Glutamatergic neuron (in vitro differentiated cells): ENCODE data around the gene ZNRF3. TPM values are rescaled to one million over a fixed set of nuclear protein-coding genes. Genes with fewer than 3 reads are reported as not detected.

Source experiments
- DNase-seq: peaks from one replicate; pipeline ENCODE4 v3.0.0; 2022
- H3K27ac Mint-ChIP-seq: one replicate; pipeline ENCODE4 v1.8.0; 2020; ENCODE audit warnings: mild to moderate bottlenecking, mixed read lengths, inconsistent platforms; ENCODE audit not compliant: unreplicated experiment
- H3K27me3 Mint-ChIP-seq: one replicate; pipeline ENCODE4 v1.8.0; 2020; ENCODE audit warnings: mild to moderate bottlenecking, moderate library complexity, mixed read lengths, inconsistent platforms; ENCODE audit not compliant: unreplicated experiment
- H3K36me3 Mint-ChIP-seq: one replicate; pipeline ENCODE4 v1.8.0; 2020; ENCODE audit warnings: mild to moderate bottlenecking, mixed read lengths, inconsistent platforms; ENCODE audit not compliant: unreplicated experiment
- H3K4me1 Mint-ChIP-seq: one replicate; pipeline ENCODE4 v1.8.0; 2020; ENCODE audit warnings: mild to moderate bottlenecking, low read depth, mixed read lengths, inconsistent platforms; ENCODE audit not compliant: unreplicated experiment
- H3K4me3 Mint-ChIP-seq: one replicate; pipeline ENCODE4 v1.8.0; 2020; ENCODE audit warnings: mild to moderate bottlenecking, mixed read lengths, inconsistent platforms; ENCODE audit not compliant: unreplicated experiment
- H3K9me3 Mint-ChIP-seq: one replicate; pipeline ENCODE4 v1.8.0; 2020; ENCODE audit warnings: mild to moderate bottlenecking, moderate library complexity, mixed read lengths, inconsistent platforms; ENCODE audit not compliant: unreplicated experiment
- CTCF ChIP-seq: fragments of 200-600 bp; sonication (generic); IDR thresholded peaks from one replicate; pipeline ENCODE4 v1.5.0; 2021; ENCODE audit not compliant: partially characterized antibody, unreplicated experiment
- total RNA-seq: library from RNA; stranded (reverse); fragmentation: NEBNext Ultra II Directional; extraction: Animal tissue kit (Norgen Biotek cat#: 25700); gene quantifications from one replicate; pipeline ENCODE4 v1.2.1, GENCODE V29; 2021; ENCODE audit not compliant: unreplicated experiment

ZNRF3 gene
- total RNA-seq, 1 donor from 2014 or later, result 8.3 TPM

GRCh38 chr22:28998681-28999080 is 115.3 kb downstream of the ZNRF3 start:
- Mint-ChIP-seq H3K4me3 (no peak overlapping the region), H3K36me3 (no peaks in the 10 kb centered on the region), H3K9me3 (no peaks in the 10 kb centered on the region), H3K27ac (peak overlapping the region; percentile 12), H3K4me1 (no peaks in the 10 kb centered on the region), H3K27me3 (no peaks in the 10 kb centered on the region)
- TF ChIP-seq CTCF, result no peak
- DNase-seq, result no peak

- H3K27ac Mint-ChIP-seq, result no peak overlapping the region
- no peak for DNase-seq
- TF ChIP-seq CTCF, result no peak
- no peaks in the 10 kb centered on the region for H3K36me3 Mint-ChIP-seq
- no peaks in the 10 kb centered on the region for H3K27me3 Mint-ChIP-seq
- no peak overlapping the region for H3K4me3 Mint-ChIP-seq
- peaks cover 5% of the 10 kb centered on the region for H3K4me1 Mint-ChIP-seq
- H3K9me3 Mint-ChIP-seq, result no peaks in the 10 kb centered on the region
These were observed 116.1 kb downstream of the ZNRF3 start for GRCh38 chr22:28999510-28999909.

- no peak for DNase-seq
- peaks cover 7% of the 10 kb centered on the region for H3K4me1 Mint-ChIP-seq
- TF ChIP-seq CTCF, result no peak
- H3K9me3 Mint-ChIP-seq, result no peaks in the 10 kb centered on the region
- no peak overlapping the region for H3K27ac Mint-ChIP-seq
- no peaks in the 10 kb centered on the region for H3K36me3 Mint-ChIP-seq
- H3K4me3 Mint-ChIP-seq, result no peak overlapping the region
- no peaks in the 10 kb centered on the region for H3K27me3 Mint-ChIP-seq
These were observed 116.7 kb downstream of the ZNRF3 start for GRCh38 chr22:28999919-29000556.

GRCh38 chr22:29000641-29001040 is 117.3 kb downstream of the ZNRF3 start:
- Mint-ChIP-seq H3K4me1 (peaks cover 13% of the 10 kb centered on the region), H3K9me3 (no peaks in the 10 kb centered on the region), H3K27ac (peak overlapping the region; percentile 28), H3K36me3 (no peaks in the 10 kb centered on the region), H3K27me3 (no peaks in the 10 kb centered on the region), H3K4me3 (no peak overlapping the region)
- no peak for DNase-seq
- no peak for TF ChIP-seq CTCF

GRCh38 chr22:29002603-29003002 is 119.2 kb downstream of the ZNRF3 start:
- no peak overlapping the region for H3K27ac Mint-ChIP-seq
- no peaks in the 10 kb centered on the region for H3K27me3 Mint-ChIP-seq

More at GRCh38 chr22:29002603-29003002, 119.2 kb downstream of the ZNRF3 start:
- no peak for DNase-seq
- TF ChIP-seq CTCF, result no peak
- Mint-ChIP-seq H3K4me1 (peaks cover 13% of the 10 kb centered on the region), H3K4me3 (no peak overlapping the region), H3K9me3 (no peaks in the 10 kb centered on the region), H3K36me3 (no peaks in the 10 kb centered on the region)
